NT2/D1 (cell line): ENCODE measurements around the gene IFIT1.

Source experiments
- YY1 ChIP-seq: IDR thresholded peaks from 2 replicates; pipeline ENCODE4 v1.6.1; 2011; ENCODE audit not compliant: insufficient read length, insufficient read depth
- ZNF274 ChIP-seq: IDR thresholded peaks from 2 replicates; pipeline ENCODE4 v1.6.1; 2011; ENCODE audit warnings: mild to moderate bottlenecking, low read depth, low read length

- no peak for TF ChIP-seq YY1
- TF ChIP-seq ZNF274, result no peak
Observed at GRCh38 chr10:89357975-89358374, 34.4 kb upstream of the IFIT1 start.
